BE2C (cell line): Measurements from ENCODE around the gene SNORC.

Experiments
- DNase-seq: peaks from one replicate; pipeline ENCODE4 v3.0.0-alpha.2; 2020
- H3K27me3 ChIP-seq: fragments of 250-450 bp; sonication (Bioruptor Pico); 2 replicates; pipeline ENCODE4 v1.5.1; 2020; ENCODE audit warnings: mild to moderate bottlenecking
- H3K36me3 ChIP-seq: fragments of 250-450 bp; sonication (Bioruptor Pico); 2 replicates; pipeline ENCODE4 v1.5.1; 2020; ENCODE audit warnings: mild to moderate bottlenecking
- H3K4me1 ChIP-seq: fragments of 250-450 bp; sonication (Bioruptor Pico); 2 replicates; pipeline ENCODE4 v1.5.1; 2020
- H3K4me3 ChIP-seq: 2 replicates; pipeline ENCODE4 v1.5.1; 2011; ENCODE audit warnings: low read depth, low read length
- H3K9me3 ChIP-seq: fragments of 250-450 bp; sonication (Bioruptor Pico); 2 replicates; pipeline ENCODE4 v1.5.1; 2020
- TF ChIP-seq, protein P1 (sequence below): IDR thresholded peaks from 2 replicates; pipeline ENCODE4 v1.5.1; 2012; ENCODE audit warnings: mild to moderate bottlenecking, low read depth, low read length

The SNORC gene

DNA sequence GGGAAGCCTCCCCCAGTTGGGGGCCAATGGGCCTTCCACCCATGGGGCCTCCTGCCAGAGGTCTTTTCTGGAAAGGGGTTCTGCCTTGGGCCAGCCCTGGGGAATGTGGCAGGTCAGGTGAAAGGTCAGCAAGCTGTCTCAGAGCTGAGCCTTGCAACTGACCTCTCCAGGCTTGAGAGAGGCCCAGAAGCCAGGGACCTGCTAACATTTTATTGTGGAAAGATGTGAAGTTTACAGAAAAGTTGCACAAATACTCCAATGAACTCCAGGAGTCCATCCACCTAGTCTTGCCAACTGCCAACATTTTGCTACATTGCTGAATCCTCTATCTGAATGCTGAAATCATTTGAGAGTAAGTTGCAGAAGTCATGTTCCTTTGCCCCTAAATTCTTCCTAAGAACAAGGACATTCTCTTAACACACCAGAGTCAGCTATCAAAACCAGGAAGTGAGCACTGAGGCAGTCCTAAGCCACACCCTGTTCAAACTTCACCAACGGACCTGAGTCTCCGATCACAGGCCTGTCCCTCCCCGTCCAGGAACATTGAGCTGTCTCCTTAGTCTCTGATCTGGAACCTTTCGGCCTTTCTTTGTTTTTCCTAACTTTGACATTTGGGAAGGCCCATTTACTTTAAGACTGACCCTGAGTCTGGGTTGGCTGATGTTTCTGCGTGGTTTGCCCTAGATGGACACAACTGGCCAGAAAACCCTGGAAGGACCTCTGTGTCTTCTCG is 4.0 kb downstream of the SNORC start:
- TF ChIP-seq, protein P1, sequence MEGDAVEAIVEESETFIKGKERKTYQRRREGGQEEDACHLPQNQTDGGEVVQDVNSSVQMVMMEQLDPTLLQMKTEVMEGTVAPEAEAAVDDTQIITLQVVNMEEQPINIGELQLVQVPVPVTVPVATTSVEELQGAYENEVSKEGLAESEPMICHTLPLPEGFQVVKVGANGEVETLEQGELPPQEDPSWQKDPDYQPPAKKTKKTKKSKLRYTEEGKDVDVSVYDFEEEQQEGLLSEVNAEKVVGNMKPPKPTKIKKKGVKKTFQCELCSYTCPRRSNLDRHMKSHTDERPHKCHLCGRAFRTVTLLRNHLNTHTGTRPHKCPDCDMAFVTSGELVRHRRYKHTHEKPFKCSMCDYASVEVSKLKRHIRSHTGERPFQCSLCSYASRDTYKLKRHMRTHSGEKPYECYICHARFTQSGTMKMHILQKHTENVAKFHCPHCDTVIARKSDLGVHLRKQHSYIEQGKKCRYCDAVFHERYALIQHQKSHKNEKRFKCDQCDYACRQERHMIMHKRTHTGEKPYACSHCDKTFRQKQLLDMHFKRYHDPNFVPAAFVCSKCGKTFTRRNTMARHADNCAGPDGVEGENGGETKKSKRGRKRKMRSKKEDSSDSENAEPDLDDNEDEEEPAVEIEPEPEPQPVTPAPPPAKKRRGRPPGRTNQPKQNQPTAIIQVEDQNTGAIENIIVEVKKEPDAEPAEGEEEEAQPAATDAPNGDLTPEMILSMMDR: no peak
- no peaks in the 10 kb centered on the region for H3K9me3 ChIP-seq
- no peak overlapping the region for H3K4me3 ChIP-seq
- H3K4me1 ChIP-seq: no peaks in the 10 kb centered on the region
- H3K36me3 ChIP-seq: no peaks in the 10 kb centered on the region
- peaks cover 20% of the 10 kb centered on the region for H3K27me3 ChIP-seq
- DNase-seq: no peak

DNA sequence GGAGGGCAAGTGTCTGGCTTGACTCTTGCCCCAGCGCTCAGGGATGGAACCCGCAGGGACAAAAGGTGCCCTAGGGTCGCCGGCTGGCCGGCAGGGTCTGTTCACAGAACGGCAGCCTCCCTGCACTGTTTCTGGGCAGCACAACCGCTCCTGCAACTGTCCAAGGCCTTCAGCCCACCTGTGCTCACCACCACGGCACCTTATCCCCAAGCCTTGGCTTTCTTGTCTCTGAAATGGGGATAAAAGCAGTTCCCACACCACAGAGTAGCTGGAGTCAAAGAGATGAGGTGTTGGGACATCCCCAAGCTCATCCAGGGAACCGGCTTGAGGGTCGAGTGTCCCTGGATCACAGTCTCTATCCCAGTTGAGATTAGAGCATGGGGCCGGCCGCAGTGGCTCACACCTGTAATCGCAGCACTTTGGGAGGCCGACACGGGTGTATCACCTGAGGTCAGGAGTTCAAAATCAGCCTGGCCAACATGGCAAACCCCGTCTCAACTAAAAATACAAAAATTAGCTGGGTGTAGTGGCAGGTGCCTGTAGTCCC is 4.7 kb downstream of the SNORC start:
- H3K36me3 ChIP-seq: no peaks in the 10 kb centered on the region
- no peak for DNase-seq
- H3K4me3 ChIP-seq: no peak overlapping the region
- TF ChIP-seq, protein P1: no peak
- no peaks in the 10 kb centered on the region for H3K4me1 ChIP-seq
- H3K9me3 ChIP-seq: no peaks in the 10 kb centered on the region
- peaks cover 20% of the 10 kb centered on the region for H3K27me3 ChIP-seq

DNA sequence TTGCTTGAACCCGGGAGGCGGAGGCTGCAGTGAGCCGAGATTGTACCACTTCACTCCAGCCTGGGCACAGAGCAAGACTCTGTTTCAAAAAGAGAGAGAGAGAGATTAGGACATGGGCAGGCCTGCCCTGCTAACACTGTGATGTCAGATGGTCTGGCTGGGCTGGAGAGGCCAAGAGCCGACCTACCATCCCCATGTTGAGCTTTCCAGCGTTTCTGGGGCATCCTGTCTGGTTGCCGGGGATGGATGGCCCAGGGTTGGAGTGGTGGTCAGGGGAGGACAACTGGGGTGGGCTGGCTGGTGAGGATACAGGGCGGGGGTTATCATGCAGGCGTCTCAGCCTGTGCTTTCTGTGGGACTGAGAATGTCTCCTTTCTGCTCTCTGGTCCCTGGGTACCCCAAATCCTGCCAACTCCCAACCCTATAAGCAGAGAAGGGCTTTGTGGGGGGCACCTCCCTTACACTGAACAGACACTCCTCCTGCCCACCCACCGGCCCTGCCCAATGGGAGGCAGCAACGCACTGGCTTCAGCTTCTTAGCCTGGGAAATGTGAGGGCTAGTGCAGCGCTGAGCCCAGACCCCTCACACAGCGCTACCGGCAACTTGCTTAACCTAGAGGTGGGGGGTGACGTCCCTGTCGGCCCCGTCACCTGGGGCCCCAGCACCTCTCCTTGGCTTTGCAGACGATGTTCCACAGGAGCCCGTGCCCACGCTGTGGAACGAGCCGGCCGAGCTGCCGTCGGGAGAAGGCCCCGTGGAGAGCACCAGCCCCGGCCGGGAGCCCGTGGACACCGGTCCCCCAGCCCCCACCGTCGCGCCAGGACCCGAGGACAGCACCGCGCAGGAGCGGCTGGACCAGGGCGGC is 5.4 kb downstream of the SNORC start:
- TF ChIP-seq, protein P1: no peak
- no peaks in the 10 kb centered on the region for H3K36me3 ChIP-seq
- no peaks in the 10 kb centered on the region for H3K9me3 ChIP-seq
- no peaks in the 10 kb centered on the region for H3K4me1 ChIP-seq
- peaks cover 20% of the 10 kb centered on the region for H3K27me3 ChIP-seq
- H3K4me3 ChIP-seq: no peak overlapping the region
- DNase-seq: no peak

DNA sequence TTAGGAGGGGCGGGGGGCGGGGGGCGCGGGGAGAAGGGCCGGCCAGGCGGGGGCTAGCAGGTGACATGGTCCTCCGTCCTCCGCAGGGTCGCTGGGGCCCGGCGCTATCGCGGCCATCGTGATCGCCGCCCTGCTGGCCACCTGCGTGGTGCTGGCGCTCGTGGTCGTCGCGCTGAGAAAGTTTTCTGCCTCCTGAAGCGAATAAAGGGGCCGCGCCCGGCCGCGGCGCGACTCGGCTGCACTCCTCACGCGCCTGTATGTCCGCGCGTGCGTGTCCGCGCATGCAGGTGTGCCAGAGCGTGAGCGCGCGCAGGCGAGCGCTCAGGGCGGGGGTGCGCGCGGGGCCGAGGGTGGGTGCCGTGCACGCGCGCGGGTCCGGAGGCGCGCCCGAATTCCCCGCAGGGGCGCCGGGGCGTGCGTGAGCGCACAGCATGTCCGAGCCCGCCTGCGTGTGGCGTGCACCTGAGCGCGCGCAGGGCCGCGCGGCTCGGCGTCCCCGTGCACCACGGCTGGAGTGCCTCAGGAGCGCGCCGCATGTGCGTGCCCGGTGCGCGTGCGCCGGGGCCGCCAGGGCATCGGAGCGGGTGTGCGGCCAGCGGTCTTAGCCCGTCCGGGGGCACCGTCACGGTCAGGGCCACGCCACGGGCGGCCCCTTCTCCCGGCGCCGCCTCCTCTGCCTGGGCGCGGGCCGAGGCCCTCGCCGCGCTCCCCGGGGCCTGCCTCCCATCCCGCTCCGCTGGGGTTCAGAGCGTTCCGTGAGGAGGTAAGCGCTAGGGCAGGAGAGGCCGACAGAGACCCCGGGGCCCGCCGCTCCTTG is 6.3 kb downstream of the SNORC start:
- Histone ChIP-seq H3K27me3 (peaks cover 20% of the 10 kb centered on the region), H3K4me3 (peak overlapping the region; percentile 19), H3K9me3 (no peaks in the 10 kb centered on the region), H3K4me1 (no peaks in the 10 kb centered on the region), H3K36me3 (no peaks in the 10 kb centered on the region)
- DNase-seq: no peak
- TF ChIP-seq, protein P1: peak; percentile 1; the same call in 1 of the 2 replicates

DNA sequence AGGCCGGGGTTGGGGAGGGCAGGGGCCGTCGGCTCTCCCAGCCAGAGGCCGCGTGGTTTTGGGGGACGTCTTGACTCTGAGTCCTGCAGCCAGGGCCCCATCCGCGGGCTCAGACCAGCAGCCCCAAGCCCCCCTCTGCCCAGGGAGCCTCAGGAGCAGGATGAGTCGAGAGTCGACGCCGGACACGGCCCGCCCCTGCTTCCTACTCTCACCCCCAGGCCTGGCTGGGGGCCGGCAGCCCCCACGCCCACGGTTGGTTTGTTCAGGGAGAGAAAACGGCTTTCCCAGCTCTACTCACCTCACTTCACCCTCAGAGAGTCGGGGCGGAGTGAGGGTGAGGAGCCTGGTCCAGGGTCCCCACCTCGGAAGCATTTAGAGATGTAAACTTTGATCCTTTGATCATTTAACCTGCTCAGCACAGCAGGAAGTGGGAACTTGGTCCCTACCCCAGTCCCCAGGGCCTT is 6.9 kb downstream of the SNORC start:
- Histone ChIP-seq H3K27me3 (peaks cover 20% of the 10 kb centered on the region), H3K4me3 (peak overlapping the region; percentile 19; the same call in 1 of the 2 replicates), H3K9me3 (no peaks in the 10 kb centered on the region), H3K4me1 (no peaks in the 10 kb centered on the region), H3K36me3 (no peaks in the 10 kb centered on the region)
- no peak for DNase-seq
- TF ChIP-seq, protein P1: no peak
